GM19324 (cell line): ENCODE measurements around the gene ARHGAP33.

Experiments used
- ATAC-seq: cut with Tn5 transposase; IDR thresholded peaks from one replicate; pipeline ENCODE4 v1.9.1; 2021; ENCODE audit warnings: mild to moderate bottlenecking, moderate library complexity; ENCODE audit not compliant: unreplicated experiment, low FRiP score

The ARHGAP33 gene

GRCh38 chr19:35740108-35740422 is 35.3 kb upstream of the ARHGAP33 start:
- no peak for ATAC-seq

GRCh38 chr19:35740423-35741202 is 34.8 kb upstream of the ARHGAP33 start:
- ATAC-seq, result peak; percentile 61

GRCh38 chr19:35741203-35741515 is 34.2 kb upstream of the ARHGAP33 start:
- no peak for ATAC-seq

DNA sequence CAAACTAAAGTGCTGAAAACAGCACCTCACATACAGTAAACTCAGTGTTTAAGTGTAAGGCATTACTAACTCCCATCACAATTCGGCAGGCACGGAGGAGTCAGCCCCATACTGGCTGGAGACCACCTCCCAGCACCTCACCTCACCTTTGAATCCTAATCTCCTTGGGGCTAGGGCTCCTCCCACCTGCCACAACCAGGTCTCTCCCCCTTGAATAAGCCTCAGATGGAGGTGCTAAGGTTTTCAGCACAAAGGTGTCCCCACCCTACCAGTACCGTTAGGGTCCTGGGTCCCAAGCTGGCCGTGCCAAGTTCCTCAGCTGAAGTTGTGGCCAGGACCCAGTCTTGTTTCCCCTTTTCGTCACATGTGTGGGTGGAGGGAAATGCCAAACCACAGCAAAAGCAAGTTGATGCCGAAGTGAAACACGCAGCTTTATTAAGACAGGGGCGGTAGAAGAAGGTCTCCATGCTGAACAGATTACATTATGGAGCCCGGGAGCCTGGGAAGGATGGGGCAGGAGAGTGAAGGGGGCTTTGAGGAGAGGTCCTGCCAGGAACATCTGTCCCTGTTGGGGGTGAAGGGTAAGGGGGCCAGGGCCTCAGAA is 33.1 kb upstream of the ARHGAP33 start, which contains the start of gene IGFLR1:
TSS of gene IGFLR1 (minus strand) at position 332 of the 604 bp plus-strand sequence. CDS start 1,272 bp downstream, outside the sequence.
- ATAC-seq, result no peak

DNA sequence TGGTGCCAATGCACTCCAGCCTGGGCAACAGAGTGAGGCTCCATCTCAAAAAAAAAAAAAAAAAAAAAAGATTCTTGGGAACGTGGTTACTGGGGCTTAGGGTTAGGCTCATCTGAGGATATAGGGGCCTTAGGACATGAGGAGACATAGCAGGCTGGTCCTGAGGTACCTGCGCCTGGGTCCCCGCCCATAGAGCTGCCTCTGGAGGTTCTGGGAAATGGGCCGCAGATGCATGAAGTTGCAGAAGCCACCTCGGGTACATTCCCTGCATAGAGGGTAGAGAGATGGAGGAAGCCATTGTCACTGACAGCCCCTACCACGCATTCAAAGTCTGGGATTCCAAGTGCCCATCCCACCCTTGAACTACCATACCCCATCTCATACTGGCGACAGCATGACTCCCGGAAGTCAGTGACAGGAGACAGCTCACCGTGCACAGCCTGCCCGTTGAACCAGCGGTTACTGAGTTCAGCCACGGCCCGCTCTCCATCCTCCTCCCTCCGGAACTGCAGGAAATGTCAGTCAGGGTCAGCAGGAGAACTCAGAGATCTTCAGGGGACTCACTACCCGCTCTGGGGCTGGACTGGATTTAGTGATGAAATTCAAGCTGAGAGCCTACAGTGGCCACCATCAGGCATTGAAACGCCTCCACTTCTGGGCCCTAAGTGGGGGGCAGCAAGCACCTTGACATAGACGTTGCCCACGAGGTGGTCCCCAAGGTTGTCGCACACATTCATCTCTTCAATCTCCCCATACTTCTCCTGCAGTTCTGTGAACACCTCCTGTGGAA is 31.5 kb upstream of the ARHGAP33 start:
- ATAC-seq, result no peak

- peak; percentile 36 for ATAC-seq
Measured at GRCh38 chr19:35744430-35745327, 30.7 kb upstream of the ARHGAP33 start.

GRCh38 chr19:35745328-35746086 is 29.9 kb upstream of the ARHGAP33 start, which contains the start of the genes PSENEN and U2AF1L4:
Gene PSENEN (plus strand): TSS chr19:35745651. CDS start chr19:35745931, 280 bp downstream.
Gene U2AF1L4 (minus strand): TSS chr19:35745418. CDS start chr19:35745391, 27 bp downstream.
- ATAC-seq, result peak; percentile 49

- no peak for ATAC-seq
Measured at GRCh38 chr19:35746087-35746462, 29.3 kb upstream of the ARHGAP33 start.

GRCh38 chr19:35746531-35746930 is 28.8 kb upstream of the ARHGAP33 start:
- no peak for ATAC-seq

- ATAC-seq, result peak; percentile 79
Measured at GRCh38 chr19:35748106-35749020, 27.0 kb upstream of the ARHGAP33 start, which contains the start of gene LIN37. Gene LIN37 (plus strand): TSS chr19:35748576. CDS start chr19:35748725, 149 bp downstream.

- no peak for ATAC-seq
Measured at GRCh38 chr19:35750167-35750566, 25.2 kb upstream of the ARHGAP33 start.

DNA sequence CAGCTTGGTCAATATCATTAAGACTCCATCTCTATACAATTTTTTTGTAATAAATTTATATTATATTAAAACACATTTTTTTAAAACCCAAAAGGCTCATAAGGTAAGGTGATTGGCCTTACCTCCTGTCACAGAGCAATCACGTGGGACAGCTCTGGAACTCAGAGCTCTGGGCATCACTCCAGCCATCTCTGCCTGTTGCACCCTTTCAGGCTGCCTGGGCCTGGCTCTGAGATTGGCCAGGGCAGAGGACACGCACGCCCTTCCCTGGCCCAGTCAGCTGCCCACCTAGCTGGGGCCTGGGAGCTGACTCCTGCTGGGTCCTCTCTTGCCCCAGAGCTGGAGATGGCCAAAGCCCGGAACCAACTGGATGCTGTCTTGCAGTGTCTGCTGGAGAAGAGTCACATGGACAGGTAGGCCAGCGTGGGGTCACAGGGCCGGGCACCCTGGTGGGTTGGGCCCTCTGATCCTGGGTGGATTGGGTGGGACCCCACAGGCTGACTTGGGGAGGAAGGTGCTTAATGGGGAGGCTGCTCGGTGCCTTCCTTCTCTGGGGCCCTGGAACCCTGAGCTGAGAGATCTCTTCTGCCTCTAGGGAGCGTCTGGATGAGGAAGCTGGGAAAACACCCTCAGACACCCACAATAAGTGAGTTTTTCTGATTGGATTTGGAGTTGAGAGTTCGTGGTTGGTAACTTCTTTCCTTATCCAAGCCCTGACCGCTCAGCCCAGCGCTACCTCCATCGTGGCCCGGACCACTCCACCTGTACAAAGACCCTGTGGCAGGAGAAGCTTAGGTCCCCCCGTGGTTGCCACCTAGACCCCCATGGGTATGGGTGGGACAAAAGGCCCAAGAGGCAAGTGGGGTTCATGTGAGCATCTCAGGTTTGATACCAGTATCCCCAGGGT is 23.3 kb upstream of the ARHGAP33 start:
- ATAC-seq, result no peak

GRCh38 chr19:35752746-35753350 is 22.5 kb upstream of the ARHGAP33 start:
- no peak for ATAC-seq

- no peak for ATAC-seq
Measured at GRCh38 chr19:35753634-35754369, 21.6 kb upstream of the ARHGAP33 start.

- ATAC-seq, result no peak
Measured at GRCh38 chr19:35754370-35755130, 20.8 kb upstream of the ARHGAP33 start.

- ATAC-seq, result no peak
Measured at GRCh38 chr19:35755131-35755549, 20.2 kb upstream of the ARHGAP33 start.
